BLaER1 treated with 17β-estradiol and CSF1 and Interleukin-3, amounts not matched to agents 10 nM and 100 nM (cell line): ENCODE results near the gene UBD.

Experiments used
- H3K27ac ChIP-seq, 11 experiments: shearing (Covaris generic); formaldehyde crosslinking; 2 replicates each; pipeline ENCODE4 v1.8.1; 2022
- H3K27me3 ChIP-seq, 11 experiments: shearing (Covaris generic); formaldehyde crosslinking; 2 replicates each; pipeline ENCODE4 v1.8.1; 2022
- H3K36me3 ChIP-seq, 11 experiments: shearing (Covaris generic); formaldehyde crosslinking; 2 replicates each; pipeline ENCODE4 v1.8.1; 2022
- H3K4me1 ChIP-seq, 10 experiments: shearing (Covaris generic); formaldehyde crosslinking; 2 replicates each; pipeline ENCODE4 v1.8.1; 2022
- H3K4me2 ChIP-seq, 11 experiments: shearing (Covaris generic); formaldehyde crosslinking; 2 replicates each; pipeline ENCODE4 v1.8.1; 2022
- H3K4me3 ChIP-seq, 10 experiments: shearing (Covaris generic); formaldehyde crosslinking; 2 replicates each; pipeline ENCODE4 v1.8.1; 2022
- H3K9ac ChIP-seq, 11 experiments: shearing (Covaris generic); formaldehyde crosslinking; 2 replicates each; pipeline ENCODE4 v1.8.1; 2022
- H3K9me3 ChIP-seq, 11 experiments: shearing (Covaris generic); formaldehyde crosslinking; replicated peaks in 1 of 11; 2 replicates each; pipeline ENCODE4 v1.8.1; 2022
- H4K20me1 ChIP-seq, 11 experiments: shearing (Covaris generic); formaldehyde crosslinking; 2 replicates each; pipeline ENCODE4 v1.8.1; 2022
- Cebpa-rat ChIP-seq, 11 experiments: shearing (Covaris generic); IDR thresholded peaks; 2 replicates each; pipeline ENCODE4 v1.8.1; 2022

The UBD gene

DNA sequence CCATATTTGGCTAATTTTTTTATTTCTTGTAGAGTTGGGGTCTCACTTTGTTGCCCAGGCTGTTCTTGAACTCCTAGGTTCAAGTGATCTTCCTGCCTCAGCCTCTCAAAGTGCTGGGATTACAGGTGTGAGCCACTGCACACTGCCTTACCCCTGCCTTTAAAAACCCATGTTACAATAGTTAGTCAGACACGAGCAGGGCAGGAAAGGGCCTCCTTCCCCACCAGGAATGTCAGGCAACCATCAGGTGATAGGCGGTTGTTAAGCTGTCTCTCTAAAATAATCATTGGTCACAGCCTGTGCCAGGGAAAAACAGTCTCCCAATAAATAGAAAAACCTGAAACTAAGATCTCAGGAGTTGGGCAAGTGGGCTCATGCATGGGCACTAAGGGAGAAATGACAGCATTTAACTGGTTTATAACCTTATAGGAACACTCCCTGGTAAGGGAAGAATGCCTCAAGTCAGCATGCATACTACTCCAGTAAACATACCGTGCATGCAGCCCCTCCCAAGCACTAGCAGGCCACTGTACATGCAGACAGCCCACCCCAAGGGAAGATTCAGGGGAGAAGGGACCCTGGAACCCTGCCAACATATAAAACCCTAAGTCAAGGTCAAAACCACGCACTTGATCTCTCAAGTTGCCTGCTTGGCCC lies 33.8 kb upstream of the UBD start:
- TF ChIP-seq Cebpa-rat (IDR thresholded peaks at IDR 0.05), result no peak
- Histone ChIP-seq H3K9me3 (no peaks in the 10 kb centered on the region), H3K9ac (no peak overlapping the region), H3K36me3 (no peaks in the 10 kb centered on the region), H3K4me1 (peaks cover 8 to 14% (median 11%) of the 10 kb centered on the region in 10 experiments; a peak in 19 of 20 replicates), H4K20me1 (no peaks in the 10 kb centered on the region; a peak in 1 of 22 replicates), H3K4me2 (peak overlapping the region in 2 of 11 experiments; percentile 6 to 30; a peak in 1 of 22 replicates), H3K27ac (no peak overlapping the region), H3K27me3 (no peaks in the 10 kb centered on the region), H3K4me3 (no peak overlapping the region)

GRCh38 chr6:29591677-29592076 lies 32.1 kb upstream of the UBD start:
- Histone ChIP-seq H3K4me3 (no peak overlapping the region), H3K4me2 (no peak overlapping the region), H4K20me1 (no peaks in the 10 kb centered on the region; a peak in 1 of 22 replicates), H3K4me1 (peaks cover 8 to 21% (median 16%) of the 10 kb centered on the region in 10 experiments; a peak in 19 of 20 replicates), H3K36me3 (no peaks in the 10 kb centered on the region), H3K27ac (no peak overlapping the region), H3K9me3 (no peaks in the 10 kb centered on the region), H3K9ac (no peak overlapping the region), H3K27me3 (no peaks in the 10 kb centered on the region)
- no peak for TF ChIP-seq Cebpa-rat (IDR thresholded peaks at IDR 0.05)

GRCh38 chr6:29590218-29590808 lies 30.8 kb upstream of the UBD start:
- Histone ChIP-seq H3K27ac (no peak overlapping the region), H3K9ac (no peak overlapping the region), H3K9me3 (no peaks in the 10 kb centered on the region), H4K20me1 (no peaks in the 10 kb centered on the region; a peak in 1 of 22 replicates), H3K27me3 (no peaks in the 10 kb centered on the region), H3K4me3 (no peak overlapping the region), H3K4me2 (peak overlapping the region in 8 of 11 experiments; percentile 13 to 53 (median 32); a peak in 10 of 22 replicates), H3K4me1 (peaks cover 8 to 21% (median 16%) of the 10 kb centered on the region in 10 experiments; a peak in 19 of 20 replicates), H3K36me3 (no peaks in the 10 kb centered on the region)
- no peak for TF ChIP-seq Cebpa-rat (IDR thresholded peaks at IDR 0.05)

GRCh38 chr6:29589423-29590048 lies 30.0 kb upstream of the UBD start:
- Histone ChIP-seq H3K9me3 (no peaks in the 10 kb centered on the region), H3K4me2 (peak overlapping the region in 1 of 11 experiments; percentile 37; a peak in 3 of 22 replicates), H3K27ac (no peak overlapping the region), H3K36me3 (no peaks in the 10 kb centered on the region), H3K9ac (no peak overlapping the region), H3K4me3 (no peak overlapping the region), H3K27me3 (no peaks in the 10 kb centered on the region), H4K20me1 (no peaks in the 10 kb centered on the region; a peak in 1 of 22 replicates), H3K4me1 (peaks cover 8 to 21% (median 16%) of the 10 kb centered on the region in 10 experiments; a peak in 19 of 20 replicates)
- TF ChIP-seq Cebpa-rat (IDR thresholded peaks at IDR 0.05), result no peak

DNA sequence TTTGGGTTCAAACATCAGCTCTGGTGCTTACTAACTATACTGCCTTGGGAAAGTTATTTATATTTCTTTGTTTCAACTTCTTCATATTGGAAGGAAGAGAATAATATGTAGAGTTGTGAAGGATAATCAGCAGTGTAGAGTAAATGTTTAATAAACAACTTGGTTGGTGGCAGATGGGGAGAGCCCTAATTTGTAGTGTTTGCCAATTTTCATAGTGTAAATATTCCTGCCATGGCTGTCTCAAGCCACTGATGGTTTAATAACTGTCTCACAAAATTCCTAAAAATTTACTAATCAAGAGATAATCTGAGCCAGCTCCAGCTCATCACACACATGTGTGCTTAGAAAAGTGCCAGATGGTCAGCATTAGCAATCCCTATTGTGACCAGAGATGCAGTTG lies 25.3 kb upstream of the UBD start, which contains the start of gene OR2H2:
Gene OR2H2 (plus strand): TSS at position 301 of the 400 bp plus-strand sequence. CDS start 2,824 bp downstream, outside the sequence.
- H3K36me3 ChIP-seq, result no peaks in the 10 kb centered on the region
- H4K20me1 ChIP-seq, result no peaks in the 10 kb centered on the region
- no peaks in the 10 kb centered on the region for H3K27me3 ChIP-seq
- H3K9ac ChIP-seq, result no peak within 1 kb of the TSS
- peaks cover 0 to 14% (median 8%) of the 10 kb centered on the region in 10 experiments; a peak in 13 of 20 replicates for H3K4me1 ChIP-seq
- H3K9me3 ChIP-seq, result no peaks in the 10 kb centered on the region
- no peak within 1 kb of the TSS for H3K27ac ChIP-seq
- no peak within 1 kb of the TSS for H3K4me3 ChIP-seq
- TF ChIP-seq Cebpa-rat (IDR thresholded peaks at IDR 0.05), result no peak
- H3K4me2 ChIP-seq, result no peak within 1 kb of the TSS

DNA sequence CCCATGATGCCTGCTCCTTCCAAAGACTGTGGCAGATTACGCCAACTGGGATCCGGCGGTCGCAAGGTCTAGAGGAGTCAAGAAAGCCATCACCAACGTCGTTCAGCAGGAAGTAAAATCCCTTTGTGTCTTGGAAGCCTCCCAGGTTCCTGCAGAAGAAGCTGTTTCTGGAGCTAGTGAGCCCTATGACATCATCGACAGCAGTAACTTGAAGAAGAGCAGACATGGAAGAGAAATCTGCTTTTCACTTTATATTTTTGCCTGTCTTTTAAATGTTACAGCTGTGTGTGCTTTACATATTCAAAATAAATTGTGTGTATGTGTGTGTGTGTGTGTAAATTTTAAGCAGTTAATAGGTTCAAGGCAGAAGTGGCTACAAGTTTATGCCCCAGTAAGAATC lies 18.0 kb upstream of the UBD start:
- Histone ChIP-seq H3K27ac (no peak overlapping the region), H3K4me2 (no peak overlapping the region), H3K4me1 (no peaks in the 10 kb centered on the region), H3K27me3 (no peaks in the 10 kb centered on the region), H3K4me3 (no peak overlapping the region), H3K36me3 (no peaks in the 10 kb centered on the region), H3K9me3 (no peaks in the 10 kb centered on the region), H4K20me1 (no peaks in the 10 kb centered on the region), H3K9ac (no peak overlapping the region)
- no peak for TF ChIP-seq Cebpa-rat (IDR thresholded peaks at IDR 0.05)

- TF ChIP-seq Cebpa-rat (IDR thresholded peaks at IDR 0.05), result no peak
- no peak overlapping the region for H3K4me3 ChIP-seq
- H3K27ac ChIP-seq, result no peak overlapping the region
- H3K4me2 ChIP-seq, result no peak overlapping the region
- H3K36me3 ChIP-seq, result no peaks in the 10 kb centered on the region
- H3K4me1 ChIP-seq, result no peaks in the 10 kb centered on the region
- H3K27me3 ChIP-seq, result no peaks in the 10 kb centered on the region
- no peaks in the 10 kb centered on the region for H4K20me1 ChIP-seq
- no peaks in the 10 kb centered on the region for H3K9me3 ChIP-seq
- H3K9ac ChIP-seq, result no peak overlapping the region
These were observed 16.5 kb upstream of the UBD start for GRCh38 chr6:29576056-29576455.

GRCh38 chr6:29567991-29568390 lies 8.5 kb upstream of the UBD start:
- TF ChIP-seq Cebpa-rat (IDR thresholded peaks at IDR 0.05), result no peak
- no peaks in the 10 kb centered on the region for H3K27me3 ChIP-seq

GRCh38 chr6:29567541-29567940 lies 8.0 kb upstream of the UBD start:
- Histone ChIP-seq H3K4me3 (no peak overlapping the region), H3K9ac (no peak overlapping the region), H3K36me3 (no peaks in the 10 kb centered on the region), H4K20me1 (no peaks in the 10 kb centered on the region), H3K4me1 (peaks cover 0 to 9% (median 0%) of the 10 kb centered on the region in 10 experiments; a peak in 5 of 20 replicates), H3K27ac (no peak overlapping the region), H3K4me2 (no peak overlapping the region), H3K27me3 (no peaks in the 10 kb centered on the region), H3K9me3 (no peaks in the 10 kb centered on the region)
- TF ChIP-seq Cebpa-rat (IDR thresholded peaks at IDR 0.05), result no peak

More at GRCh38 chr6:29567991-29568390, 8.5 kb upstream of the UBD start:
- Histone ChIP-seq H3K4me3 (no peak overlapping the region), H3K27ac (no peak overlapping the region), H3K4me1 (peaks cover 0 to 9% (median 0%) of the 10 kb centered on the region in 10 experiments; a peak in 5 of 20 replicates), H3K4me2 (no peak overlapping the region), H3K9ac (no peak overlapping the region), H4K20me1 (no peaks in the 10 kb centered on the region), H3K36me3 (no peaks in the 10 kb centered on the region), H3K9me3 (no peaks in the 10 kb centered on the region)
